CD4-positive, alpha-beta T cell treated with Interleukin-17A for 4 hours (primary cell): ENCODE data around the gene MICOS13.
"Not testable (repeated sequence)": the region's sequence is repeated elsewhere in the genome, so short reads cannot be mapped to it uniquely, and the experiment has no call there.

ENCODE experiments used
- DNase-seq: peaks from one replicate; pipeline ENCODE4 v3.0.0-alpha.2; 2020; ENCODE audit warnings: mixed read lengths

MICOS13 gene

DNA sequence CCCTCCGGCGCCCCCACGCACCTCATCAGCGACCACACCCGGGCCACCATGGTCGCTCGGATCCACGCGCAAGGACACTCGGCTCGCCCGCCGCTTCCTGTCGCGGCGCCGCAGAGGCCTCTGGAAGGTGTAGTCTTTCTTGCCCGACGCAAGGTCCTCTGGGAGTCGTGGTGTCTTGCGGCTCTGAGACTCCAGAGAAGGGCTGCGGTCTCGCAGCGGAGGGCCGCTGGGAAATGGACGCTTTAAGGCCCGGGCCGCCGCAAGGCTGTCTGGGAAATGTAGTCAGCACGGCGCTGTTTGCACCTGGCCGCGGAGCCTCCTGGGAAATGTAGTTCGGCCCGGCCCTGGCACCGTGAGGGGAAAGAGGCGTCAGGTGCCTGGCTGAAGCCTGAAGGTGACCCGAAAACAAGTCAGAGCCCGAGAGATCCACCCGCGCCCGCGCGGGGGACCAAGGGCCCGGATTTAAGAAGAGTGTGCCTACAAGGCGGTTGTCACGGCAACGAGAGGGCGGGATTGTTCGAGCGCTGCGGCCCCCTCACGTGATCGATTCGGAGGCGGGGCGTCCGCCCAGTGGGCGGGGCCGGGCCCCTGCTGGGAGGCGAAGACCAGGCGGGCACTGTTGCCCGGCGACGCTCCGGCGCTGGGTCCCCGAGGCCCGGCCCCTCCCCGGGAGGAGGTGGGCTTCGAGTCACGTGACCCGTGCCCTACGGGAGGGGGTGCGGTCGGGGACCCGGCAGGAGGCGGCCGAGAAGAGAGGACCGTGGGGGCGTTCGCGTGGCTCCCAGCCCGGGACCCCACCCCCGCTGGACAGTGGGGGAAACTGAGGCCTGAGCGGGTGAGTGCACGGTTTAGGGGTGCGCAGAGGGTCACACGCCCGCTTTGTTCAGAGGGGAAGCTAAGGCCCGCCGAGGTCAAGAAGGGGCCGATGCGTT is at the start of gene MICOS13, which contains the start of gene HSD11B1L:
TSS of gene MICOS13 (minus strand) at position 80 of the 932 bp plus-strand sequence. CDS start at position 50, 30 bp downstream.
TSS of gene HSD11B1L (plus strand) at position 591 of the 932 bp plus-strand sequence. CDS start 3,806 bp downstream, outside the sequence.
- peak; percentile 98 for DNase-seq

GRCh38 chr19:5727453-5728050 is 47.2 kb upstream of the MICOS13 start:
- no peak for DNase-seq

GRCh38 chr19:5719961-5720790 is 39.9 kb upstream of the MICOS13 start, which contains the start of the genes CATSPERD and LONP1:
CATSPERD (plus strand) TSS chr19:5720637; CDS start chr19:5720738, 101 bp downstream.
LONP1 (minus strand) TSS chr19:5720146; CDS start chr19:5720132, 14 bp downstream.
- DNase-seq: peak; percentile 98

DNA sequence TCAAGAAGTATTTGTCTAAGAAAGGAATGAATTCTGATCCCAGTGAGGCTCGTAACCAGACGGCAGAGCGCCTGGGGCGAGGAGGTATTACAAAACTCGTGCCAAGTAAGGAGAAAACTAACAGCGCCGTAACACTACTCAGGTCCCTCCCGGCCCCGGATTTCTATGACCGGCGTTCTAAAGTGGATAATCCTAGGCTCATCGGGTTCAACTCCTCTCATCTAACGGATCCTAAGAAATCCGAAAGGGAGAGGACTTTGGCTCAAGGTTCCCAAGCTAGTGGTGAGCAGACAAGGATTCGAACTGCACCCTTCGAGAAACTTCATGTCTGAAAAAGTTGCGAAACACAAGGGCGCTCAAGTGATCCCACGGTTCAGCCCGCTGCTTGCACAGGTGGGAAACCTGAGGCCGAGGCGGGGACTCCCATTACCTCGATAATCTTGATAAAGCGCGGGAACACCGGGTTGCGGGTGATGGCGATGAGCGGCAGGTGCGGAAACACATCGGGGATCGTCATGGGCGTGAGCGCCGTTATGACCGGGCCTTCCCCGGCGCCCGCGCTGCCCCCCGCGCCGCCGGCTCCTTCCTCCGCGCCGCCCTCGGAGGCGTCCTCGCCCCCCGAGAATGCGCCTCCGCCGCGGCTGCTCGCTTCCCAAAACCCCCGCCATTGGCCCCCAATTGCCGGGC is 39.1 kb upstream of the MICOS13 start:
- no peak for DNase-seq

DNA sequence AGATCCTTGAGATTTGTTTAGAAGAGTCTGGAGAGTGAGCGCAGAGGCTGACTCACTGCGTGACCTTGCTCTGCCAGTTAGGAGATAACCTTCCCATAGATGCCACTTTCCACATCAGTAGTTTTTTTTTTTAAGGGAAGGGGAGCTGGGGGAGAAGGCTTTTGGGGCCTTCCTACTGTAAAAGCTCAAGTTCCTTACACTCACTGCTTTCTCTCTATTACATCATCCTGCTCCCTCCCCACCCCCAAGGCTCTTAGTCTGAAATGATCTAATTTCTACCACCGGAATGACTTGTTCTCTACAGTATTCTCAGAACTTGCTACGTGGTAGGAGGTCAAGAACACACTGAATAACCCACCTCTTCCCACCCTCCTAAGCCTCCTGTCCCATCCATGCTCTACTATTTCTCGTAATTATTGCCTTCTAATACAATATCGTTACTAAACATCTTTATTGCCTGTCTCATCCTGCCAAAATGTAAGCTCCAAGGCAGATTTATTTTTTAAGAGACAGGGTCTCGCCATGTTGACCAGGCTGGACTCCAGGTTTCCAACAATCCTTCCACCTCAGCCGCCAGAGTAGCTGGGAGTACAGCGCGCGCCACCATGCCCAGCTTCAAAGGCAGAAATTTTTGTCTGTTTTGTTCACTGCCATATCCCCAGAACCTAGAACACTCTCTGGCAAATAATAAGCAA is 38.4 kb upstream of the MICOS13 start:
- DNase-seq: no peak

GRCh38 chr19:5718037-5718578 is 37.8 kb upstream of the MICOS13 start:
- DNase-seq: no peak

DNA sequence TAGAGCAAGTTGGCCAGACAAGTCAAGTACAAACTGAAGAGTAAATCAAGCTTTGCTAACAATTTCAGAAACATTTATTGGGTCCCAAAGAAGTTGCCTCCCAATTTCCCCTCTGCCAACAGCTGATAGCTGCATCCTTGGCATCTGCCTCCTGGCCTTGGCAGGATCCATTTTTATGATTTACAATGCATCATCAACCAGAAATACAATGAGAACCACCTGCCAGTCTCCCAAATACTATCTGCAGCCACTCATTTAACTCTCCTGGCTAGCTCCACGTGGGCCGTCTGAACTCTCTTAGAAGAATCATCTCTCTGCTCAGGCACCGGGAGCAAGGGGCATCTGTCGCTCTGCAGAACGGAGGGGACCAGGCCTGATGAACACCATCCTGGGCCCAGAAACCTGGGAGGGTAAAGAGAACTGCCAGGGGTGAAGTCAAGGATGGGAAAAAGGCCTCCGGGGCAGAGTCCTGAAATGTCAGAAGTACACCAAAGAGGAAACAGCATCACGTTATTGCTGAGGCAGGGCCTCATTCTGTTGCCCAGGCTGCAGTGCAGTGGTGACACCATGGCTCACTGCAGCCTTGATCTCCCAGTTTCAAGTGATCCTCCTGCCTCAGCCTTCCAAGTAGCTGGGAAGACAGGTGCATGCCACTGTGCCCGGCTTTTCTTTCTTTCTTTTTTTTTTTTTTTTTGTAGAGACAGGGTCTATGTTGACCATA is 37.1 kb upstream of the MICOS13 start:
- DNase-seq: no peak

- no peak for DNase-seq
These were observed 34.5 kb upstream of the MICOS13 start for GRCh38 chr19:5714816-5715215.

DNA sequence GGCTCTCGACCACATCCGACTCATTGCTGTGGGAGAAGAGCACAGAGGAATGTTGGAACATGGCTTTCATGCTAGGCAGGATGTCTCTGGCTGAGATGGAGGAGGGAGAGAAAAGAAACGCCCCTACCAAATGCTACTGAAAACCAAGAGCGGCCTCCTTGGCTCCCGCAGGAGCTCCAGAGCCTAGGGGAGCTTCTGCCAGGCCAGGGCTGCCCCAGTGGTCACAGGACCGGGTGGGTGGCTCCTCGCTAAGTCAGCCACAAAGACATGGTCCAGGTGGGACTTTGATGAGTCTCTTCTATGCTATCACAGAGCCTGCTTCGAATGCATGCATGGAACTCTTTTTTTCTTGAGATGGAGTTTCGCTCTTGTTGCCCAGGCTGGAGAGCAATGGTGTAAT is 32.9 kb upstream of the MICOS13 start:
- no peak for DNase-seq

DNA sequence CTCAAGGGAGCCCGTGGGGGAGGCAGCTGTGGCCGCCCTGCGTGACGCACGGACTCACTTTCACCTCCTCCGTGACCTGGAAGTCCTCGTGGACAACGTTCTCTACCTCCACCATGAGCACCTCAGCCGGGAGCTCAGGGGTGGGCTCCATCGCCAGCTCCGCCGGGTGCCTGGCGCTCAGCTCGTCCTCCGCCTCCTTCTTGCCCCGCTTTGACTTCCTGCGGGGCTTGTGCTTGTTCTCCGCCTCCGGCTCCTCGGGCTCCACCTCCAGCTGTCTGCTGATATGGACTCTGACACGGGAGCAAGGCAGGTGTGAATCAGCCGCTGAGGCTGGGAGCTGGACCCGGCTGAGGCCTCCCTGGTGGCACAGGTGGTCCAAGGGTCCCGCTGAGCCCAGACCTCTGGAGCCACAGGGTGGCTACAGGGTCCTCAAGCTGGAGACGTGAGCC is 31.4 kb upstream of the MICOS13 start:
- no peak for DNase-seq

GRCh38 chr19:5711025-5711424 is 30.7 kb upstream of the MICOS13 start:
- DNase-seq: no peak

GRCh38 chr19:5707576-5708575 is 27.6 kb upstream of the MICOS13 start:
- DNase-seq: no peak

GRCh38 chr19:5706876-5707573 is 26.7 kb upstream of the MICOS13 start:
- DNase-seq: no peak

DNA sequence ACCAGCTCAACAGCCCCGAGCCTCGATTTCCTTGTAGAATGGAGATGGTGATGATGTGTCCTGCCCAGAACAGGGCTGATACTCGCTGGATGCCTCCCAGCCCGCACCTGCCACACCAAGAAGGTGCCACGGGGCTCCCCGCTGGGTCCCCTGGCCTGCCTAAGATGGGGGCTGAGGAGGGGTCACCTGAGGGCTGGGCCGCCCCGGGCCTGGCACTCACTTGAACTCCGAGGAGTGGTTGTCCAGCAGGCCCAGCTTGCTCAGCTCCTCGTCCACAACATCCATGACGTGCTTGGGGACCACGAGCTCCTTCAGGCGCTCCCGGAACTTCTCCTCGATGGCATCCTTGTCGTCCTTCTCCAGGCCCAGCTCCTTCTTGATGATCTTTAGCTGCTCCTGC is 25.2 kb upstream of the MICOS13 start:
- DNase-seq: no peak

- no peak for DNase-seq
These were observed 23.8 kb upstream of the MICOS13 start for GRCh38 chr19:5703819-5704818.

DNA sequence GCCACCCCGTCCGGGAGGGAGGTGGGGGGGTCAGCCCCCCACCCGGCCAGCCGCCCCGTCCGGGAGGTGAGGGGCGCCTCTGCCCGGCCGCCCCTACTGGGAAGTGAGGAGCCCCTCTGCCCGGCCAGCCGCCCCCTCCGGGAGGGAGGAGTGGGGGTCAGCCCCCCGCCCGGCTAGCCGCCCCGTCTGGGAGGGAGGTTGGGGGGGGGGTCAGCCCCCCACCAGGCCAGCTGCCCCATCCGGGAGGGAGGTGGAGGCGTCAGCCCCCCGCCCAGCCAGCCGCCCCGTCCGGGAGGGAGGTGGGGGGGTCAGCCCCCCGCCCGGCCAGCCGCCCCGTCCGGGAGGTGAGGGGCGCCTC is 21.7 kb upstream of the MICOS13 start:
- not testable (repeated sequence) for DNase-seq

- DNase-seq: no peak
These were observed 20.3 kb upstream of the MICOS13 start for GRCh38 chr19:5700455-5701092.
